Liver (tissue), 9 donors: ENCODE measurements around the gene ATG10. TPM values are rescaled to one million over a fixed set of nuclear protein-coding genes. Genes with fewer than 3 reads are reported as not detected.

ENCODE experiments used
- DNase-seq: peaks from one replicate; pipeline ENCODE4 v3.0.0-alpha.2; 2017; ENCODE audit warnings: low spot score
- H3K27ac ChIP-seq, 2 donors: one replicate each; pipeline ENCODE4 v1.7.0; 2013; ENCODE audit warnings: inconsistent platforms in 2 of 2, low read length in 2 of 2, control low read depth in 1 of 2, low read depth in 1 of 2, mild to moderate bottlenecking in 1 of 2
- H3K27me3 ChIP-seq, 4 donors: one replicate each; pipeline versions ENCODE4 v1.6.1 to v1.7.0; 2013; ENCODE audit warnings: low read length in 3 of 4, inconsistent platforms in 1 of 4, mild to moderate bottlenecking in 1 of 4, moderate library complexity in 1 of 4; ENCODE audit not compliant: control insufficient read depth in 4 of 4, insufficient read depth in 4 of 4
- H3K36me3 ChIP-seq, 4 donors: one replicate each; pipeline versions ENCODE4 v1.6.1 to v1.7.0; 2013; ENCODE audit warnings: low read length in 3 of 4, mild to moderate bottlenecking in 3 of 4, low read depth in 1 of 4, moderate library complexity in 1 of 4; ENCODE audit not compliant: control insufficient read depth in 4 of 4, insufficient read depth in 3 of 4
- H3K4me1 ChIP-seq, 4 donors: one replicate each; pipeline versions ENCODE4 v1.6.1 to v1.7.0; 2013; ENCODE audit warnings: low read length in 3 of 4, mild to moderate bottlenecking in 3 of 4, moderate library complexity in 1 of 4; ENCODE audit not compliant: control insufficient read depth in 4 of 4, insufficient read depth in 4 of 4
- H3K4me3 ChIP-seq, 3 donors: one replicate each; pipeline versions ENCODE4 v1.6.1 to v1.7.0; 2013; ENCODE audit warnings: low read length in 3 of 3, control low read depth in 1 of 3, low read depth in 1 of 3, mild to moderate bottlenecking in 1 of 3
- H3K9ac ChIP-seq, 2 donors: one replicate each; pipeline ENCODE4 v1.7.0; 2013; ENCODE audit warnings: low read length in 2 of 2, mild to moderate bottlenecking in 2 of 2, moderate library complexity in 2 of 2, control low read depth in 1 of 2, low read depth in 1 of 2
- H3K9me3 ChIP-seq, 4 donors: one replicate each; pipeline versions ENCODE4 v1.6.1 to v1.7.0; 2013; ENCODE audit warnings: low read length in 3 of 4; ENCODE audit not compliant: control insufficient read depth in 4 of 4
- ATF3 ChIP-seq: IDR thresholded peaks from 2 replicates; pipeline ENCODE4 v1.6.1; 2016; ENCODE audit warnings: antibody characterized with exemption
- CTCF ChIP-seq: fragments of 150-350 bp; IDR thresholded peaks from 2 replicates; pipeline ENCODE4 v1.5.1; 2017; ENCODE audit warnings: improper control_type of control experiment, low read depth, low read length; ENCODE audit not compliant: missing input control
- EGR1 ChIP-seq, 2 donors: IDR thresholded peaks; 2 replicates each; pipeline ENCODE4 v1.6.1; 2016 to 2018; ENCODE audit warnings: antibody characterized with exemption in 2 of 2, low read depth in 2 of 2
- FOXA1 ChIP-seq: IDR thresholded peaks from 2 replicates; pipeline ENCODE4 v1.6.1; 2016; ENCODE audit warnings: antibody characterized with exemption
- FOXA2 ChIP-seq: IDR thresholded peaks from 2 replicates; pipeline ENCODE4 v1.6.1; 2016; ENCODE audit warnings: antibody characterized with exemption
- GABPA ChIP-seq, 2 donors: IDR thresholded peaks in 1 of 2; conservative IDR thresholded peaks in 1 of 2; 2 replicates each; pipeline ENCODE4 v1.6.1; 2016; ENCODE audit warnings: antibody characterized with exemption in 2 of 2, mild to moderate bottlenecking in 1 of 2, moderate library complexity in 1 of 2
- HNF4A ChIP-seq, 2 donors: conservative IDR thresholded peaks; 2 replicates each; pipeline ENCODE4 v1.6.1; 2016; ENCODE audit warnings: antibody characterized with exemption in 2 of 2, mild to moderate bottlenecking in 2 of 2
- HNF4G ChIP-seq: IDR thresholded peaks from 2 replicates; pipeline ENCODE4 v1.6.1; 2016; ENCODE audit warnings: antibody characterized with exemption
- JUND ChIP-seq, 2 donors: IDR thresholded peaks; 2 replicates each; pipeline ENCODE4 v1.6.1; 2016; ENCODE audit warnings: antibody characterized with exemption in 2 of 2
- NR2F2 ChIP-seq: IDR thresholded peaks from 2 replicates; pipeline ENCODE4 v1.6.1; 2016; ENCODE audit warnings: antibody characterized with exemption
- RAD21 ChIP-seq, 2 donors: IDR thresholded peaks; 2 replicates each; pipeline ENCODE4 v1.6.1; 2016; ENCODE audit warnings: antibody characterized with exemption in 2 of 2, mild to moderate bottlenecking in 2 of 2
- RXRA ChIP-seq, 2 donors: IDR thresholded peaks; 2 replicates each; pipeline ENCODE4 v1.6.1; 2017 to 2018; ENCODE audit warnings: antibody characterized with exemption in 2 of 2, mild to moderate bottlenecking in 1 of 2
- SP1 ChIP-seq: IDR thresholded peaks from 2 replicates; pipeline ENCODE4 v1.6.1; 2018; ENCODE audit warnings: antibody characterized with exemption, mild to moderate bottlenecking
- TAF1 ChIP-seq: conservative IDR thresholded peaks from 2 replicates; pipeline ENCODE4 v1.6.1; 2016; ENCODE audit warnings: antibody characterized with exemption, mild to moderate bottlenecking
- YY1 ChIP-seq: IDR thresholded peaks from 2 replicates; pipeline ENCODE4 v1.6.1; 2016; ENCODE audit warnings: antibody characterized with exemption, mild to moderate bottlenecking
- WGBS: extraction: QIAGEN DNeasy Blood & Tissue Kit; methylation state at CpG from one replicate; pipeline ENCODE4 v1.1.7; 2013; 5-methylcytosine and 5-hydroxymethylcytosine counted together
- polyA plus RNA-seq, 2 donors: library from polyadenylated mRNA; stranded (reverse) in 1 of 2; unstranded in 1 of 2; fragments of 200-250 nt in 1 of 2; fragments of >200 nt in 1 of 2; fragmentation: Nextera tagmentation in 1 of 2; extraction: Ambion mirVana in 1 of 2; gene quantifications; one replicate each; pipeline versions ENCODE4 v1.2.1 to v1.2.3, GENCODE V29; 2013 to 2015
- total RNA-seq, 2 donors: library from RNA; depleted of rRNA; stranded (reverse); fragments of >200 nt; gene quantifications; one replicate each; pipeline ENCODE4 v1.2.3, GENCODE V29; 2014
- TF ChIP-seq, protein P1 (sequence below): IDR thresholded peaks from 2 replicates; pipeline ENCODE4 v1.6.1; 2016; ENCODE audit warnings: antibody characterized with exemption
- TF ChIP-seq, protein P2 (sequence below): IDR thresholded peaks from 2 replicates; pipeline ENCODE4 v1.6.1; 2016; ENCODE audit warnings: antibody characterized with exemption, mild to moderate bottlenecking
- TF ChIP-seq, protein P3 (sequence below): IDR thresholded peaks from 2 replicates; pipeline ENCODE4 v1.6.1; 2016; ENCODE audit warnings: antibody characterized with exemption
- donor health status: healthy.
- donor health status: healthy.
- donor health status: healthy.
- donor health status: healthy.
- donor health status: healthy.

Gene ATG10
- total and polyA plus RNA-seq, 4 donors = 3.1 to 7.8 (median 7.4) TPM

GRCh38 chr5:82178378-82178777, 206.6 kb downstream of the ATG10 start (continued):
- TF ChIP-seq SP1 = no peak
- TF ChIP-seq ATF3 = no peak
- TF ChIP-seq NR2F2 = no peak
- TF ChIP-seq, protein P1, sequence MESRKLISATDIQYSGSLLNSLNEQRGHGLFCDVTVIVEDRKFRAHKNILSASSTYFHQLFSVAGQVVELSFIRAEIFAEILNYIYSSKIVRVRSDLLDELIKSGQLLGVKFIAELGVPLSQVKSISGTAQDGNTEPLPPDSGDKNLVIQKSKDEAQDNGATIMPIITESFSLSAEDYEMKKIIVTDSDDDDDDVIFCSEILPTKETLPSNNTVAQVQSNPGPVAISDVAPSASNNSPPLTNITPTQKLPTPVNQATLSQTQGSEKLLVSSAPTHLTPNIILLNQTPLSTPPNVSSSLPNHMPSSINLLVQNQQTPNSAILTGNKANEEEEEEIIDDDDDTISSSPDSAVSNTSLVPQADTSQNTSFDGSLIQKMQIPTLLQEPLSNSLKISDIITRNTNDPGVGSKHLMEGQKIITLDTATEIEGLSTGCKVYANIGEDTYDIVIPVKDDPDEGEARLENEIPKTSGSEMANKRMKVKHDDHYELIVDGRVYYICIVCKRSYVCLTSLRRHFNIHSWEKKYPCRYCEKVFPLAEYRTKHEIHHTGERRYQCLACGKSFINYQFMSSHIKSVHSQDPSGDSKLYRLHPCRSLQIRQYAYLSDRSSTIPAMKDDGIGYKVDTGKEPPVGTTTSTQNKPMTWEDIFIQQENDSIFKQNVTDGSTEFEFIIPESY = no peak

DNA sequence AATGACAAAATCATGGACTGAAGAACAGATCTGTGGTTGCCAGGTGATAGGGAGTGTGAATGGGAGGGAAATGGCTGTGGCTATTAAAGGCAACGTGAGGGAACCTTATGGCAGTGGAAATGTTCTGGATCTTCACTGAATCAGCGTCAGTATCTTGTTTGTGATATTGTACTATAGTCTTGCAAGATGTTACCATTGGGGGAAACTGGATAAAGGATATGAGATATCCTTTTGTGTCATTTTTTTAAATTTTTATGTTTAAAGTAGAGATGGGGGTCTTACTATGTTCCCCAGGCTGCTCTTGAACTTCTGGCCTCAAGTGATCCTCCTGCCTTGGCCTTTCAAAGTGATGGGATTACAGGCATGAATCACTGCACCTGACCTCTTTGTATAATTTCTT, 210.8 kb downstream of the ATG10 start:
- no peak overlapping the region for H3K27ac ChIP-seq
- H3K27me3 ChIP-seq = no peaks in the 10 kb centered on the region
- TF ChIP-seq RXRA (IDR thresholded peaks at IDR 0.05) (no peak), RAD21 (IDR thresholded peaks at IDR 0.05) (no peak), FOXA2 (no peak), YY1 (no peak), EGR1 (IDR thresholded peaks at IDR 0.05; ENCODE audit: low read depth in 2 of 2) (no peak), ATF3 (no peak), CTCF (no peak), FOXA1 (no peak), JUND (IDR thresholded peaks at IDR 0.05) (no peak), HNF4A (conservative IDR thresholded peaks at IDR 0.05) (no peak), TAF1 (no peak), GABPA (IDR thresholded peaks at IDR 0.05 in 1 of 2, conservative IDR thresholded peaks at IDR 0.05 in 1 of 2) (no peak), NR2F2 (no peak), HNF4G (no peak), SP1 (no peak)
- TF ChIP-seq, protein P2, sequence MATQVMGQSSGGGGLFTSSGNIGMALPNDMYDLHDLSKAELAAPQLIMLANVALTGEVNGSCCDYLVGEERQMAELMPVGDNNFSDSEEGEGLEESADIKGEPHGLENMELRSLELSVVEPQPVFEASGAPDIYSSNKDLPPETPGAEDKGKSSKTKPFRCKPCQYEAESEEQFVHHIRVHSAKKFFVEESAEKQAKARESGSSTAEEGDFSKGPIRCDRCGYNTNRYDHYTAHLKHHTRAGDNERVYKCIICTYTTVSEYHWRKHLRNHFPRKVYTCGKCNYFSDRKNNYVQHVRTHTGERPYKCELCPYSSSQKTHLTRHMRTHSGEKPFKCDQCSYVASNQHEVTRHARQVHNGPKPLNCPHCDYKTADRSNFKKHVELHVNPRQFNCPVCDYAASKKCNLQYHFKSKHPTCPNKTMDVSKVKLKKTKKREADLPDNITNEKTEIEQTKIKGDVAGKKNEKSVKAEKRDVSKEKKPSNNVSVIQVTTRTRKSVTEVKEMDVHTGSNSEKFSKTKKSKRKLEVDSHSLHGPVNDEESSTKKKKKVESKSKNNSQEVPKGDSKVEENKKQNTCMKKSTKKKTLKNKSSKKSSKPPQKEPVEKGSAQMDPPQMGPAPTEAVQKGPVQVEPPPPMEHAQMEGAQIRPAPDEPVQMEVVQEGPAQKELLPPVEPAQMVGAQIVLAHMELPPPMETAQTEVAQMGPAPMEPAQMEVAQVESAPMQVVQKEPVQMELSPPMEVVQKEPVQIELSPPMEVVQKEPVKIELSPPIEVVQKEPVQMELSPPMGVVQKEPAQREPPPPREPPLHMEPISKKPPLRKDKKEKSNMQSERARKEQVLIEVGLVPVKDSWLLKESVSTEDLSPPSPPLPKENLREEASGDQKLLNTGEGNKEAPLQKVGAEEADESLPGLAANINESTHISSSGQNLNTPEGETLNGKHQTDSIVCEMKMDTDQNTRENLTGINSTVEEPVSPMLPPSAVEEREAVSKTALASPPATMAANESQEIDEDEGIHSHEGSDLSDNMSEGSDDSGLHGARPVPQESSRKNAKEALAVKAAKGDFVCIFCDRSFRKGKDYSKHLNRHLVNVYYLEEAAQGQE = no peak
- TF ChIP-seq, protein P1 = no peak
- TF ChIP-seq, protein P3, sequence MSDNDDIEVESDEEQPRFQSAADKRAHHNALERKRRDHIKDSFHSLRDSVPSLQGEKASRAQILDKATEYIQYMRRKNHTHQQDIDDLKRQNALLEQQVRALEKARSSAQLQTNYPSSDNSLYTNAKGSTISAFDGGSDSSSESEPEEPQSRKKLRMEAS = no peak
- H3K4me1 ChIP-seq = no peaks in the 10 kb centered on the region
- 97% methylated on average over 2 of the region's 2 CpGs for WGBS
- H3K4me3 ChIP-seq = no peak overlapping the region
- H3K36me3 ChIP-seq = no peaks in the 10 kb centered on the region
- H3K9me3 ChIP-seq = no peaks in the 10 kb centered on the region
- H3K9ac ChIP-seq = no peak overlapping the region
- no peak for DNase-seq
